Body of pancreas (tissue), 4 donors: ENCODE measurements around the gene TRAF5.

ENCODE experiments used
- CTCF ChIP-seq, 7 experiments: fragments of 450-650 bp in 4 of 7; fragments of 200-600 bp in 3 of 7; sonication (generic) in 3 of 7; IDR thresholded peaks; one replicate each; pipeline ENCODE4 v1.5.1; 2016 to 2019; ENCODE audit warnings: antibody characterized with exemption in 7 of 7
- POLR2A ChIP-seq, 3 donors: fragments of 450-650 bp; IDR thresholded peaks; one replicate each; pipeline ENCODE4 v1.6.1; 2016; ENCODE audit warnings: antibody characterized with exemption in 3 of 3, mild to moderate bottlenecking in 2 of 3

GRCh38 chr1:211424018-211424417 is 97.4 kb downstream of the TRAF5 start:
- TF ChIP-seq CTCF (IDR thresholded peaks at IDR 0.05) (no peak), POLR2A (IDR thresholded peaks at IDR 0.05) (no peak)
